Thoracic aorta (tissue), 2 donors: Measurements from ENCODE around the gene COQ5. TPM values are rescaled to one million over a fixed set of nuclear protein-coding genes. Genes with fewer than 3 reads are reported as not detected.

Experiments used
- ATAC-seq: fragments of 150-250 bp; one replicate; pipeline ENCODE4 v1.8.0; 2017; ENCODE audit warnings: low read depth; ENCODE audit not compliant: insufficient number of reproducible peaks, low FRiP score
- DNase-seq: peaks from one replicate; pipeline ENCODE4 v3.0.0-alpha.2; 2020; ENCODE audit warnings: low spot score
- H3K27ac ChIP-seq, 2 donors: fragments of 200-600 bp; sonication (generic); 1 replicate in 1 of 2; 2 replicates in 1 of 2; pipeline ENCODE4 v1.5.1; 2016; ENCODE audit warnings: mild to moderate bottlenecking in 2 of 2, moderate library complexity in 2 of 2
- H3K27me3 ChIP-seq: fragments of 200-600 bp; sonication (generic); replicated peaks from 2 replicates; pipeline ENCODE4 v1.6.0; 2016; ENCODE audit warnings: mild to moderate bottlenecking; ENCODE audit not compliant: insufficient read depth
- H3K36me3 ChIP-seq: fragments of 200-600 bp; sonication (generic); one replicate; pipeline ENCODE4 v1.5.1; 2016
- H3K4me1 ChIP-seq, 2 donors: fragments of 200-600 bp; sonication (generic); 1 replicate in 1 of 2; 2 replicates in 1 of 2; pipeline versions ENCODE4 v1.5.1 to v1.6.0; 2016; ENCODE audit warnings: low read depth in 2 of 2, mild to moderate bottlenecking in 1 of 2; ENCODE audit not compliant: control insufficient read depth in 1 of 2
- H3K4me3 ChIP-seq: fragments of 200-600 bp; sonication (generic); 2 replicates; pipeline ENCODE4 v1.5.1; 2016; ENCODE audit warnings: mild to moderate bottlenecking
- H3K9me3 ChIP-seq: fragments of 200-600 bp; sonication (generic); 2 replicates; pipeline ENCODE4 v1.5.1; 2016
- CTCF ChIP-seq: fragments of 200-600 bp; sonication (generic); IDR thresholded peaks from one replicate; pipeline ENCODE4 v1.5.1; 2019; ENCODE audit warnings: antibody characterized with exemption
- total RNA-seq, 2 donors: library from RNA; depleted of rRNA; stranded (reverse); fragments of >200 nt; gene quantifications; one replicate each; pipeline versions ENCODE4 v1.1.0 to v1.2.3, GENCODE V29; 2016

The COQ5 gene
- total RNA-seq, 2 donors from 2014 or later = 16.5 to 38.0 TPM

- Histone ChIP-seq H3K27ac (no peak overlapping the region), H3K27me3 (no peaks in the 10 kb centered on the region), H3K9me3 (no peaks in the 10 kb centered on the region), H3K4me1 (no peaks in the 10 kb centered on the region), H3K4me3 (no peak overlapping the region), H3K36me3 (peaks cover 83% of the 10 kb centered on the region)
- TF ChIP-seq CTCF = no peak
- ATAC-seq = no peak
- DNase-seq = no peak
Measured at GRCh38 chr12:120562906-120563305, 33.9 kb upstream of the COQ5 start.

GRCh38 chr12:120557589-120557988 is 28.6 kb upstream of the COQ5 start:
- H3K36me3 ChIP-seq = peaks cover 62% of the 10 kb centered on the region
- TF ChIP-seq CTCF = no peak
- ATAC-seq = no peak
- peaks cover 0 to 11% of the 10 kb centered on the region in 2 donors for H3K4me1 ChIP-seq
- H3K27me3 ChIP-seq = no peaks in the 10 kb centered on the region
- no peaks in the 10 kb centered on the region for H3K9me3 ChIP-seq
- no peak for DNase-seq
- H3K4me3 ChIP-seq = no peak overlapping the region
- no peak overlapping the region for H3K27ac ChIP-seq

- no peak overlapping the region for H3K4me3 ChIP-seq
- no peaks in the 10 kb centered on the region for H3K27me3 ChIP-seq
- ATAC-seq (no peak), DNase-seq (no peak)
- H3K9me3 ChIP-seq = no peaks in the 10 kb centered on the region
- peak overlapping the region; percentile 20 to 22 for H3K27ac ChIP-seq
- H3K4me1 ChIP-seq = peaks cover 4 to 17% of the 10 kb centered on the region in 2 donors
- no peak for TF ChIP-seq CTCF
- peaks cover 41% of the 10 kb centered on the region for H3K36me3 ChIP-seq
Measured at GRCh38 chr12:120554678-120555077, 25.7 kb upstream of the COQ5 start.

- DNase-seq (no peak), ATAC-seq (no peak)
- H3K9me3 ChIP-seq = no peaks in the 10 kb centered on the region
- H3K27ac ChIP-seq = no peak overlapping the region
- no peak for TF ChIP-seq CTCF
- H3K4me1 ChIP-seq = peaks cover 10 to 36% of the 10 kb centered on the region in 2 donors
- H3K36me3 ChIP-seq = peaks cover 34% of the 10 kb centered on the region
- H3K27me3 ChIP-seq = no peaks in the 10 kb centered on the region
- no peak overlapping the region for H3K4me3 ChIP-seq
Measured at GRCh38 chr12:120546050-120546386, 17.1 kb upstream of the COQ5 start.

GRCh38 chr12:120544691-120545090 is 15.7 kb upstream of the COQ5 start:
- Histone ChIP-seq H3K4me1 (peaks cover 16 to 49% of the 10 kb centered on the region in 2 donors), H3K4me3 (no peak overlapping the region), H3K27me3 (no peaks in the 10 kb centered on the region), H3K9me3 (no peaks in the 10 kb centered on the region), H3K36me3 (peaks cover 34% of the 10 kb centered on the region), H3K27ac (no peak overlapping the region)
- DNase-seq (no peak), ATAC-seq (no peak)
- TF ChIP-seq CTCF = no peak
